Liver (tissue), 9 donors: ENCODE results near the gene GJA10. TPM values are rescaled to one million over a fixed set of nuclear protein-coding genes. Genes with fewer than 3 reads are reported as not detected.

Experiments used
- DNase-seq: peaks from one replicate; pipeline ENCODE4 v3.0.0-alpha.2; 2017; ENCODE audit warnings: low spot score
- H3K27ac ChIP-seq, 2 donors: one replicate each; pipeline ENCODE4 v1.7.0; 2013; ENCODE audit warnings: inconsistent platforms in 2 of 2, low read length in 2 of 2, control low read depth in 1 of 2, low read depth in 1 of 2, mild to moderate bottlenecking in 1 of 2
- H3K27me3 ChIP-seq, 4 donors: one replicate each; pipeline versions ENCODE4 v1.6.1 to v1.7.0; 2013; ENCODE audit warnings: low read length in 3 of 4, inconsistent platforms in 1 of 4, mild to moderate bottlenecking in 1 of 4, moderate library complexity in 1 of 4; ENCODE audit not compliant: control insufficient read depth in 4 of 4, insufficient read depth in 4 of 4
- H3K36me3 ChIP-seq, 4 donors: one replicate each; pipeline versions ENCODE4 v1.6.1 to v1.7.0; 2013; ENCODE audit warnings: low read length in 3 of 4, mild to moderate bottlenecking in 3 of 4, low read depth in 1 of 4, moderate library complexity in 1 of 4; ENCODE audit not compliant: control insufficient read depth in 4 of 4, insufficient read depth in 3 of 4
- H3K4me1 ChIP-seq, 4 donors: one replicate each; pipeline versions ENCODE4 v1.6.1 to v1.7.0; 2013; ENCODE audit warnings: low read length in 3 of 4, mild to moderate bottlenecking in 3 of 4, moderate library complexity in 1 of 4; ENCODE audit not compliant: control insufficient read depth in 4 of 4, insufficient read depth in 4 of 4
- H3K4me3 ChIP-seq, 3 donors: one replicate each; pipeline versions ENCODE4 v1.6.1 to v1.7.0; 2013; ENCODE audit warnings: low read length in 3 of 3, control low read depth in 1 of 3, low read depth in 1 of 3, mild to moderate bottlenecking in 1 of 3
- H3K9ac ChIP-seq, 2 donors: one replicate each; pipeline ENCODE4 v1.7.0; 2013; ENCODE audit warnings: low read length in 2 of 2, mild to moderate bottlenecking in 2 of 2, moderate library complexity in 2 of 2, control low read depth in 1 of 2, low read depth in 1 of 2
- H3K9me3 ChIP-seq, 4 donors: one replicate each; pipeline versions ENCODE4 v1.6.1 to v1.7.0; 2013; ENCODE audit warnings: low read length in 3 of 4; ENCODE audit not compliant: control insufficient read depth in 4 of 4
- CTCF ChIP-seq: fragments of 150-350 bp; IDR thresholded peaks from 2 replicates; pipeline ENCODE4 v1.5.1; 2017; ENCODE audit warnings: improper control_type of control experiment, low read depth, low read length; ENCODE audit not compliant: missing input control
- FOXA1 ChIP-seq: IDR thresholded peaks from 2 replicates; pipeline ENCODE4 v1.6.1; 2016; ENCODE audit warnings: antibody characterized with exemption
- FOXA2 ChIP-seq: IDR thresholded peaks from 2 replicates; pipeline ENCODE4 v1.6.1; 2016; ENCODE audit warnings: antibody characterized with exemption
- GABPA ChIP-seq, 2 donors: IDR thresholded peaks in 1 of 2; conservative IDR thresholded peaks in 1 of 2; 2 replicates each; pipeline ENCODE4 v1.6.1; 2016; ENCODE audit warnings: antibody characterized with exemption in 2 of 2, mild to moderate bottlenecking in 1 of 2, moderate library complexity in 1 of 2
- HNF4A ChIP-seq, 2 donors: conservative IDR thresholded peaks; 2 replicates each; pipeline ENCODE4 v1.6.1; 2016; ENCODE audit warnings: antibody characterized with exemption in 2 of 2, mild to moderate bottlenecking in 2 of 2
- HNF4G ChIP-seq: IDR thresholded peaks from 2 replicates; pipeline ENCODE4 v1.6.1; 2016; ENCODE audit warnings: antibody characterized with exemption
- NR2F2 ChIP-seq: IDR thresholded peaks from 2 replicates; pipeline ENCODE4 v1.6.1; 2016; ENCODE audit warnings: antibody characterized with exemption
- RAD21 ChIP-seq, 2 donors: IDR thresholded peaks; 2 replicates each; pipeline ENCODE4 v1.6.1; 2016; ENCODE audit warnings: antibody characterized with exemption in 2 of 2, mild to moderate bottlenecking in 2 of 2
- RXRA ChIP-seq, 2 donors: IDR thresholded peaks; 2 replicates each; pipeline ENCODE4 v1.6.1; 2017 to 2018; ENCODE audit warnings: antibody characterized with exemption in 2 of 2, mild to moderate bottlenecking in 1 of 2
- SP1 ChIP-seq: IDR thresholded peaks from 2 replicates; pipeline ENCODE4 v1.6.1; 2018; ENCODE audit warnings: antibody characterized with exemption, mild to moderate bottlenecking
- ZBTB33 ChIP-seq: IDR thresholded peaks from 2 replicates; pipeline ENCODE4 v1.6.1; 2016; ENCODE audit warnings: antibody characterized with exemption
- WGBS: extraction: QIAGEN DNeasy Blood & Tissue Kit; methylation state at CpG from one replicate; pipeline ENCODE4 v1.1.7; 2013; 5-methylcytosine and 5-hydroxymethylcytosine counted together
- polyA plus RNA-seq, 2 donors: library from polyadenylated mRNA; stranded (reverse) in 1 of 2; unstranded in 1 of 2; fragments of 200-250 nt in 1 of 2; fragments of >200 nt in 1 of 2; fragmentation: Nextera tagmentation in 1 of 2; extraction: Ambion mirVana in 1 of 2; gene quantifications; one replicate each; pipeline versions ENCODE4 v1.2.1 to v1.2.3, GENCODE V29; 2013 to 2015
- total RNA-seq, 2 donors: library from RNA; depleted of rRNA; stranded (reverse); fragments of >200 nt; gene quantifications; one replicate each; pipeline ENCODE4 v1.2.3, GENCODE V29; 2014
- TF ChIP-seq, protein P1 (sequence below): IDR thresholded peaks from 2 replicates; pipeline ENCODE4 v1.6.1; 2016; ENCODE audit warnings: antibody characterized with exemption, mild to moderate bottlenecking
- TF ChIP-seq, protein P2 (sequence below): IDR thresholded peaks from 2 replicates; pipeline ENCODE4 v1.6.1; 2016; ENCODE audit warnings: antibody characterized with exemption
- TF ChIP-seq, protein P3 (sequence below): IDR thresholded peaks from 2 replicates; pipeline ENCODE4 v1.6.1; 2016; ENCODE audit warnings: antibody characterized with exemption
- donor health status: healthy.
- donor health status: healthy.
- donor health status: healthy.
- donor health status: healthy.
- donor health status: healthy.

The GJA10 gene
- total and polyA plus RNA-seq, 4 donors, result not detected

DNA sequence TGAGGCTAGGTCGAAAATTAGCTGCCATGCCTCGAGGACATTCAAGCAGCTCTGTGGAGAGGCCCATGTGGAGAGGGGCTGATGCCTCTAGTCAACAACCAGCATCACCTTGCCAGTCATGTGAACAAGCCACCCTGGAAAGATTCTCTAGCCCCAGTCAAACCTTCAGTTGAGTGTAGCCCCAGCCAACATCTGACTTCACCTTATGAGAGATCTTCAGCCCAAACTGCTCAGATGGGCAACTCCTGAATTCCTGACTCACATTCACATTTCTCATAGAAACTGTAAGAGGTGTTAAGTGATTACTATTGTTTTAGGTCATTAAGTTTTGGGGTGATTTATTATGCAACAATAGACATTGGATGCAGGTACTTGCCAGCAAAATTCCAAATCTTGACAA lies 44.9 kb downstream of the GJA10 start:
- Histone ChIP-seq H3K27me3 (no peaks in the 10 kb centered on the region), H3K36me3 (peaks cover 0 to 2% (median 0%) of the 10 kb centered on the region in 4 donors), H3K4me1 (peaks cover 6 to 23% (median 22%) of the 10 kb centered on the region in 4 donors), H3K27ac (no peak overlapping the region), H3K4me3 (no peak overlapping the region), H3K9ac (no peak overlapping the region), H3K9me3 (no peaks in the 10 kb centered on the region)
- WGBS, result 95% methylated on average over 2 of the region's 2 CpGs
- TF ChIP-seq, protein P1, sequence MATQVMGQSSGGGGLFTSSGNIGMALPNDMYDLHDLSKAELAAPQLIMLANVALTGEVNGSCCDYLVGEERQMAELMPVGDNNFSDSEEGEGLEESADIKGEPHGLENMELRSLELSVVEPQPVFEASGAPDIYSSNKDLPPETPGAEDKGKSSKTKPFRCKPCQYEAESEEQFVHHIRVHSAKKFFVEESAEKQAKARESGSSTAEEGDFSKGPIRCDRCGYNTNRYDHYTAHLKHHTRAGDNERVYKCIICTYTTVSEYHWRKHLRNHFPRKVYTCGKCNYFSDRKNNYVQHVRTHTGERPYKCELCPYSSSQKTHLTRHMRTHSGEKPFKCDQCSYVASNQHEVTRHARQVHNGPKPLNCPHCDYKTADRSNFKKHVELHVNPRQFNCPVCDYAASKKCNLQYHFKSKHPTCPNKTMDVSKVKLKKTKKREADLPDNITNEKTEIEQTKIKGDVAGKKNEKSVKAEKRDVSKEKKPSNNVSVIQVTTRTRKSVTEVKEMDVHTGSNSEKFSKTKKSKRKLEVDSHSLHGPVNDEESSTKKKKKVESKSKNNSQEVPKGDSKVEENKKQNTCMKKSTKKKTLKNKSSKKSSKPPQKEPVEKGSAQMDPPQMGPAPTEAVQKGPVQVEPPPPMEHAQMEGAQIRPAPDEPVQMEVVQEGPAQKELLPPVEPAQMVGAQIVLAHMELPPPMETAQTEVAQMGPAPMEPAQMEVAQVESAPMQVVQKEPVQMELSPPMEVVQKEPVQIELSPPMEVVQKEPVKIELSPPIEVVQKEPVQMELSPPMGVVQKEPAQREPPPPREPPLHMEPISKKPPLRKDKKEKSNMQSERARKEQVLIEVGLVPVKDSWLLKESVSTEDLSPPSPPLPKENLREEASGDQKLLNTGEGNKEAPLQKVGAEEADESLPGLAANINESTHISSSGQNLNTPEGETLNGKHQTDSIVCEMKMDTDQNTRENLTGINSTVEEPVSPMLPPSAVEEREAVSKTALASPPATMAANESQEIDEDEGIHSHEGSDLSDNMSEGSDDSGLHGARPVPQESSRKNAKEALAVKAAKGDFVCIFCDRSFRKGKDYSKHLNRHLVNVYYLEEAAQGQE, result no peak
- TF ChIP-seq CTCF (no peak), ZBTB33 (no peak), SP1 (no peak), NR2F2 (no peak), HNF4G (no peak), FOXA1 (no peak), GABPA (IDR thresholded peaks at IDR 0.05 in 1 of 2, conservative IDR thresholded peaks at IDR 0.05 in 1 of 2) (no peak)
- DNase-seq, result no peak

DNA sequence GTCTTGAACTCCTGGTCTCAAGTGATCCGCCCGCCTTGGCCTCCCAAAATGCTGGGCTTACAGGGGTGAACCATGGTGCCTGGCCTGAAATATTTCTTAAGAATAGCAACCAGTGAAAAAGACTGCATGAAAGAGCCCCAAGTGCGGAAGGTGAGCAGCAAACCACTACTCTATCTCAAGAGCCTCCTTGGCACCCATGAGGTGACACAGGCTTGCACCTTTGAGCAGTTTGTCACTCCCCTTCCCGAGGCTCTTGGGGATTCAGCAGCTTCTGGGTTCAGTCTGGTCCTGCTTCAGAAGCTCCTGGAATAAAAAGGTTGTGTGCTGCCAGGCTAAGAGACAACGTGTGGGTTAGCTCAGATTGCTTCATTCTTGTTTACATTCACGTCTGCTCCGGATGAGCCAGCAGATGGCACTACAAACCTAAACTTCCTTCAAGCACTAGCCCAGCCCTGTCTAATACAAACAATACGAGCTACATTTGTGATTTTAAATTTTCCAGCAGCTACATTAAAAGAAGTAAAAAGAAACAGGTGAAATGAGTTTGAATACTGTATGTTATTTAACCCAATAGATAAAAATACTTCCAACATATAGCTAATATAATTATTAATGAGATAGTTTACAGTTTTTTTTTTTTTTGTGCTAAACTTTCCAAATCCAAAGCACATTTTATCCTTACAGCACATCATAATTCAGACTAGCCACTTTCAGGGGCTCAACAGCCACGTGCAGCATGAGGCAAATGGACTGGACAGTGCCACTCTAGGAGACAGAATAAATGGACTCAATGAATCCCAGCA lies 46.2 kb downstream of the GJA10 start:
- Histone ChIP-seq H3K4me3 (no peak overlapping the region), H3K27me3 (no peaks in the 10 kb centered on the region), H3K9ac (no peak overlapping the region), H3K27ac (no peak overlapping the region), H3K36me3 (peaks cover 0 to 2% (median 0%) of the 10 kb centered on the region in 4 donors), H3K9me3 (no peaks in the 10 kb centered on the region), H3K4me1 (peaks cover 6 to 23% (median 22%) of the 10 kb centered on the region in 4 donors)
- peak; percentile 95 for TF ChIP-seq RAD21 (IDR thresholded peaks at IDR 0.05)
- TF ChIP-seq, protein P1, result no peak
- TF ChIP-seq, protein P2, sequence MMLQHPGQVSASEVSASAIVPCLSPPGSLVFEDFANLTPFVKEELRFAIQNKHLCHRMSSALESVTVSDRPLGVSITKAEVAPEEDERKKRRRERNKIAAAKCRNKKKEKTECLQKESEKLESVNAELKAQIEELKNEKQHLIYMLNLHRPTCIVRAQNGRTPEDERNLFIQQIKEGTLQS, result peak; percentile 26
- TF ChIP-seq RXRA (IDR thresholded peaks at IDR 0.05), result no peak
- peak; percentile 91 for TF ChIP-seq CTCF
- TF ChIP-seq FOXA1, result peak; percentile 99
- TF ChIP-seq FOXA2, result peak; percentile 99
- TF ChIP-seq HNF4A (conservative IDR thresholded peaks at IDR 0.05), result peak; percentile 22 to 25
- TF ChIP-seq, protein P3, sequence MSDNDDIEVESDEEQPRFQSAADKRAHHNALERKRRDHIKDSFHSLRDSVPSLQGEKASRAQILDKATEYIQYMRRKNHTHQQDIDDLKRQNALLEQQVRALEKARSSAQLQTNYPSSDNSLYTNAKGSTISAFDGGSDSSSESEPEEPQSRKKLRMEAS, result peak; percentile 33
- no peak for TF ChIP-seq SP1
- peak; percentile 55 for DNase-seq
- WGBS, result 30% methylated on average over 9 of the region's 9 CpGs
